ENCODE results near the gene CYP26B1. TPM values are rescaled to one million over a fixed set of nuclear protein-coding genes. Genes with fewer than 3 reads are reported as not detected.

The CYP26B1 gene
- total and polyA plus RNA-seq, 2 experiments from 2014 or later = 3.9 to 6.5 TPM

DNA sequence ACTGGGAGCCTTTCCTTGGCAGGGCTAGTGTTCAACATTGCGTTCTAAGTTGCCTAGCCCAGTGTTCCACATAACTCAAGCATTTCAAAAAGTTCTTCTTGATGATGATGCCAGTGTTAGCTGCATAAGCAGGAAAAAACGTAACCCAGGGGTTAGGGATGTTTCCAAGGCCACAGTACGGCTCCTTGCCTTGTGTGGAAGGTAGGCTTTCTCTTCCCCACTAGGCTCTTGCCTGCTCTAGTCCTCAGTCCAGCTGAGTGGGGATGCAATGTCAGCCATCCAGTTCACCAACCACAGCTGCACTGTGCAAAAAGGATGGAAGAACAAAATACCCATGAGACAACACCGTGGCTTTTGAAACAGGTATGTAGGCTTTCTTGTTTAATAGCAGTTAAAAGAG lies 28.0 kb upstream of the CYP26B1 start:
- no peaks in the 10 kb centered on the region for H4K20me1 ChIP-seq (ENCODE audit: insufficient read depth, poor library complexity, severe bottlenecking)
- no peak overlapping the region for H2AFZ ChIP-seq
- DNase-seq (ENCODE audit: low spot score) = no peak
- H3K4me2 ChIP-seq = no peak overlapping the region
- H3K27me3 ChIP-seq = no peaks in the 10 kb centered on the region
- no peak overlapping the region for H3K4me3 ChIP-seq
- no peaks in the 10 kb centered on the region for H3K9me3 ChIP-seq (ENCODE audit: low read depth)
- H3K27ac ChIP-seq = no peak overlapping the region
- H3K79me2 ChIP-seq = no peaks in the 10 kb centered on the region
- H3K4me1 ChIP-seq (ENCODE audit: insufficient read depth) = no peaks in the 10 kb centered on the region
- H3K36me3 ChIP-seq (replicated peaks; ENCODE audit: insufficient read depth, low read depth) = peaks cover 7% of the 10 kb centered on the region
- TF ChIP-seq, protein P1, sequence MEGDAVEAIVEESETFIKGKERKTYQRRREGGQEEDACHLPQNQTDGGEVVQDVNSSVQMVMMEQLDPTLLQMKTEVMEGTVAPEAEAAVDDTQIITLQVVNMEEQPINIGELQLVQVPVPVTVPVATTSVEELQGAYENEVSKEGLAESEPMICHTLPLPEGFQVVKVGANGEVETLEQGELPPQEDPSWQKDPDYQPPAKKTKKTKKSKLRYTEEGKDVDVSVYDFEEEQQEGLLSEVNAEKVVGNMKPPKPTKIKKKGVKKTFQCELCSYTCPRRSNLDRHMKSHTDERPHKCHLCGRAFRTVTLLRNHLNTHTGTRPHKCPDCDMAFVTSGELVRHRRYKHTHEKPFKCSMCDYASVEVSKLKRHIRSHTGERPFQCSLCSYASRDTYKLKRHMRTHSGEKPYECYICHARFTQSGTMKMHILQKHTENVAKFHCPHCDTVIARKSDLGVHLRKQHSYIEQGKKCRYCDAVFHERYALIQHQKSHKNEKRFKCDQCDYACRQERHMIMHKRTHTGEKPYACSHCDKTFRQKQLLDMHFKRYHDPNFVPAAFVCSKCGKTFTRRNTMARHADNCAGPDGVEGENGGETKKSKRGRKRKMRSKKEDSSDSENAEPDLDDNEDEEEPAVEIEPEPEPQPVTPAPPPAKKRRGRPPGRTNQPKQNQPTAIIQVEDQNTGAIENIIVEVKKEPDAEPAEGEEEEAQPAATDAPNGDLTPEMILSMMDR (IDR thresholded peaks at IDR 0.05; ENCODE audit: poor library complexity) = no peak
- TF ChIP-seq EZH2phosphoT487 (IDR thresholded peaks at IDR 0.05; ENCODE audit: low read depth, severe bottlenecking, unreplicated experiment) (no peak), EZH2 (IDR thresholded peaks at IDR 0.05; ENCODE audit: borderline replicate concordance) (no peak)
- WGBS (ENCODE audit: low lambda C conversion rate, missing lambda C conversion rate) = 96% methylated on average over 4 of the region's 4 CpGs
- no peaks in the 10 kb centered on the region for H3K9me2 ChIP-seq (replicated peaks; ENCODE audit: insufficient read depth)

DNA sequence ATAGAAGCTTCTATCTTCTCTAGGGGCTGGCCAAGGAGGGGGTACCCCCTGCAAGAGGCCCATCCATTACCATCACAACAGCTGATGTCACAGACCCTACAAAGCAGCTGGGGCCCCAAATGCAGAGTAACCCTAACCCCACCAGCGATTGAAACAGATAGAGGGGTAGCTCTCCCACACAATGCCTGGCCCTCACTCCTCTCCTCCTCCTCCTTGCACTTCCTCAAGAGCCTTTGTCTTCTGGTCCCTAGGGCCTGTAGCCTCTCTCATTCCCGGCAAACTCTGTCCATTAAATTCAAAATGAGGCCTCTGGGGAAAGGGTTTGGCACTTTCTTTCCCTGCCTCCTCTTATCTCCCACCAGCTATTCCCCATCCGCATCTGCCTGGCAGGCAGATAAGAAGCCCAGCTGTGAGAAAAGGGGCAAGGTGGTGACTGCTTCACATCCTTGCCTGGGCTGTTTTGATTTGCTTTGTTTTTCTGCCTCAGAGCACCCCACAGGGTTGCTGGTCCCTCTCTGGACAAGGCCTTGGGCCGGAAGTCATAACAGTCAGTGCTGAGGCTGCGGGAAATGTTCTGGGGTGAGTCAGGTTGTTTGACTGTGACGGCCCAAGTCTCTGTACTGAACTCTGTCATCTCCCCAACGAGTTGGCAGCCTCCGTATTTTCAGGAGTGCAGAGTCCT lies 26.1 kb upstream of the CYP26B1 start:
- H3K27me3 ChIP-seq = no peaks in the 10 kb centered on the region
- no peak overlapping the region for H2AFZ ChIP-seq
- no peak overlapping the region for H3K27ac ChIP-seq
- H3K36me3 ChIP-seq (replicated peaks; ENCODE audit: insufficient read depth, low read depth) = peaks cover 2% of the 10 kb centered on the region
- H3K9me2 ChIP-seq (replicated peaks; ENCODE audit: insufficient read depth) = peaks cover 1% of the 10 kb centered on the region
- no peak for DNase-seq (ENCODE audit: low spot score)
- 60% methylated on average over 8 of the region's 8 CpGs for WGBS (ENCODE audit: low lambda C conversion rate, missing lambda C conversion rate)
- TF ChIP-seq EZH2 (IDR thresholded peaks at IDR 0.05; ENCODE audit: borderline replicate concordance) (no peak), EZH2phosphoT487 (IDR thresholded peaks at IDR 0.05; ENCODE audit: low read depth, severe bottlenecking, unreplicated experiment) (no peak)
- TF ChIP-seq, protein P1 (IDR thresholded peaks at IDR 0.05; ENCODE audit: poor library complexity) = no peak
- H3K4me2 ChIP-seq = no peak overlapping the region
- no peaks in the 10 kb centered on the region for H3K4me1 ChIP-seq (ENCODE audit: insufficient read depth)
- no peaks in the 10 kb centered on the region for H3K9me3 ChIP-seq (ENCODE audit: low read depth)
- no peaks in the 10 kb centered on the region for H4K20me1 ChIP-seq (ENCODE audit: insufficient read depth, poor library complexity, severe bottlenecking)
- no peaks in the 10 kb centered on the region for H3K79me2 ChIP-seq
- H3K4me3 ChIP-seq = no peak overlapping the region

DNA sequence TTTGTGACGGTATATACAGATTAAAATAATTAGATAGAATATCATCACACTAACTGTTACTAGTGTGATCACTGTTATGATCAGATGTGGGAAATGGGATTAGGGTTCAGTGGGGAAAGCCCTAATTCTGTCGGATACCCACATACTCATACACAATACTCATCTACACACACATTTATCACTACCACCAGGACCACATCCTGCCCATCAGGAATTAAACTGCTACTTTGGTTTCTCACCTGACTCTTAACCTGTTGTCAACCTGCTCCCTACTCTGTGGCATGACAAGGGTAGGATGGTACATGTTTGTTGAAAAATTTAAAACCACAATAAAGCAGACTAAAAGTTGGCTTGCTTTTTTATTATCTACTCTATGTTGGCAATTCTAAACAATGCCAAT lies 24.8 kb upstream of the CYP26B1 start:
- H3K27ac ChIP-seq = no peak overlapping the region
- no peaks in the 10 kb centered on the region for H3K27me3 ChIP-seq
- H3K4me1 ChIP-seq (ENCODE audit: insufficient read depth) = no peaks in the 10 kb centered on the region
- no peaks in the 10 kb centered on the region for H4K20me1 ChIP-seq (ENCODE audit: insufficient read depth, poor library complexity, severe bottlenecking)
- no peak overlapping the region for H3K4me2 ChIP-seq
- TF ChIP-seq EZH2 (IDR thresholded peaks at IDR 0.05; ENCODE audit: borderline replicate concordance) (no peak), EZH2phosphoT487 (IDR thresholded peaks at IDR 0.05; ENCODE audit: low read depth, severe bottlenecking, unreplicated experiment) (no peak)
- TF ChIP-seq, protein P1 (IDR thresholded peaks at IDR 0.05; ENCODE audit: poor library complexity) = no peak
- no peak for DNase-seq (ENCODE audit: low spot score)
- peaks cover 3% of the 10 kb centered on the region for H3K9me2 ChIP-seq (replicated peaks; ENCODE audit: insufficient read depth)
- H2AFZ ChIP-seq = no peak overlapping the region
- WGBS (ENCODE audit: low lambda C conversion rate, missing lambda C conversion rate) = 82% methylated on average over 2 of the region's 2 CpGs
- H3K36me3 ChIP-seq (replicated peaks; ENCODE audit: insufficient read depth, low read depth) = no peaks in the 10 kb centered on the region
- no peaks in the 10 kb centered on the region for H3K9me3 ChIP-seq (ENCODE audit: low read depth)
- no peaks in the 10 kb centered on the region for H3K79me2 ChIP-seq
- H3K4me3 ChIP-seq = no peak overlapping the region
